HepG2 (cell line): ENCODE measurements around the gene MTOR. TPM values are rescaled to one million over a fixed set of nuclear protein-coding genes. Genes with fewer than 3 reads are reported as not detected.

Source experiments
- ATAC-seq: fragments of 200-7000 bp; cut with Tn5 transposase; 3 replicates; pipeline ENCODE4 v1.9.1; 2020; ENCODE audit warnings: mild to moderate bottlenecking, moderate library complexity
- BruUV-seq: library from RNA; stranded (reverse); fragments of 400-500 nt; replicated peaks from 2 replicates; lab custom pipeline; 2021; lab: Mats Ljungman, UMichigan
- CTCF ChIA-PET: fragments of 300-600 bp; formaldehyde crosslinking; extraction: SDS; loops from one replicate; lab custom pipeline; 2021; ENCODE audit warnings: low total read pairs, inconsistent platforms, low intra/inter-chr PET ratio; lab: Yijun Ruan, JAX
- POLR2A ChIA-PET: fragments of 350-600 bp; sonication (Branson Sonifier 250); formaldehyde crosslinking; loops from one replicate; lab custom pipeline; 2020; ENCODE audit warnings: antibody characterized with exemption, inconsistent platforms; lab: Yijun Ruan, JAX
- DNase-seq: peaks from one replicate; pipeline ENCODE4 v3.0.0-alpha.2; 2015; ENCODE audit warnings: low spot score
- FAIRE-seq: peaks from 3 replicates; lab custom pipeline; 2011; peaks lifted over from hg19 to GRCh38; lab: Jason Lieb, UNC
- H2AFZ ChIP-seq: one replicate; pipeline ENCODE4 v1.6.1; 2011; ENCODE audit warnings: low read length, inconsistent platforms
- H3K27ac ChIP-seq: fragments of 300-600 bp; 3 replicates; pipeline ENCODE4 v1.8.0; 2011; ENCODE audit warnings: mixed run types, mild to moderate bottlenecking, mixed read lengths, low read length, inconsistent platforms; ENCODE audit not compliant: insufficient read depth; ENCODE audit errors: extremely low read length
- H3K27me3 ChIP-seq, 2 experiments: fragments of 200-600 bp in 1 of 2; 2 replicates in 1 of 2; 3 replicates in 1 of 2; pipeline versions ENCODE4 v1.6.0 to v1.8.0; 2011; ENCODE audit warnings: low read length in 2 of 2, mild to moderate bottlenecking in 2 of 2, moderate library complexity in 2 of 2, inconsistent platforms in 1 of 2; ENCODE audit not compliant: insufficient read depth in 2 of 2, control insufficient read depth in 1 of 2
- H3K36me3 ChIP-seq, 2 experiments: fragments of 200-600 bp in 1 of 2; replicated peaks in 1 of 2; 2 replicates in 1 of 2; 3 replicates in 1 of 2; pipeline versions ENCODE4 v1.5.1 to v1.8.0; 2011; ENCODE audit warnings: low read length in 2 of 2, inconsistent platforms in 1 of 2; ENCODE audit not compliant: insufficient read depth in 2 of 2, control insufficient read depth in 1 of 2
- H3K4me1 ChIP-seq: 2 replicates; pipeline ENCODE4 v1.5.1; 2012; ENCODE audit warnings: low read length, inconsistent platforms; ENCODE audit not compliant: insufficient read depth
- H3K4me2 ChIP-seq: 2 replicates; pipeline ENCODE4 v1.6.0; 2011; ENCODE audit warnings: low read depth, low read length, inconsistent platforms
- H3K4me3 ChIP-seq, 3 experiments: fragments of 200-600 bp in 1 of 3; sonication (generic), shearing (Covaris generic) in 1 of 3; replicated peaks in 1 of 3; 2 replicates each; pipeline ENCODE4 v1.5.1; 2011 to 2016; ENCODE audit warnings: low read length in 3 of 3, inconsistent platforms in 2 of 3, low read depth in 2 of 3, mild to moderate bottlenecking in 2 of 3, control low read depth in 1 of 3, mixed read lengths in 1 of 3; ENCODE audit not compliant: insufficient read depth in 1 of 3
- H3K79me2 ChIP-seq: one replicate; pipeline ENCODE4 v1.6.1; 2011; ENCODE audit warnings: low read length, inconsistent platforms; ENCODE audit not compliant: insufficient read depth
- H3K9ac ChIP-seq: 2 replicates; pipeline ENCODE4 v1.6.0; 2011; ENCODE audit warnings: mild to moderate bottlenecking, low read depth, low read length, inconsistent platforms; ENCODE audit not compliant: insufficient read depth
- H3K9me3 ChIP-seq: 2 replicates; pipeline ENCODE4 v1.5.1; 2012; ENCODE audit warnings: mild to moderate bottlenecking, low read length
- H4K20me1 ChIP-seq: 2 replicates; pipeline ENCODE4 v1.6.0; 2011; ENCODE audit warnings: inconsistent platforms, mild to moderate bottlenecking, low read length, moderate library complexity; ENCODE audit not compliant: insufficient read depth
- ATF3 ChIP-seq: sonication (generic); formaldehyde crosslinking; IDR thresholded peaks from 2 replicates; pipeline ENCODE4 v1.4.0; 2020; ENCODE audit warnings: missing genetic modification reagents
- HHEX ChIP-seq: IDR thresholded peaks from 2 replicates; pipeline ENCODE4 v1.6.1; 2016; ENCODE audit warnings: control low read depth
- MTF2 ChIP-seq: sonication (generic); formaldehyde crosslinking; IDR thresholded peaks from 2 replicates; pipeline ENCODE4 v1.5.0; 2020; ENCODE audit warnings: missing genetic modification reagents, borderline replicate concordance
- SNAPC4 ChIP-seq: sonication (generic); formaldehyde crosslinking; IDR thresholded peaks from 2 replicates; pipeline ENCODE4 v1.4.0; 2020; ENCODE audit warnings: mild to moderate bottlenecking, missing genetic modification reagents
- TBX3 ChIP-seq: fragments of 450-650 bp; IDR thresholded peaks from 2 replicates; pipeline ENCODE4 v1.6.1; 2017; ENCODE audit warnings: antibody characterized with exemption, mild to moderate bottlenecking, inconsistent platforms, borderline replicate concordance
- UBTF ChIP-seq: sonication (generic); formaldehyde crosslinking; IDR thresholded peaks from 2 replicates; pipeline ENCODE4 v1.4.0; 2020; ENCODE audit warnings: mild to moderate bottlenecking, missing genetic modification reagents
- ZBTB33 ChIP-seq: sonication (generic); formaldehyde crosslinking; IDR thresholded peaks from 2 replicates; pipeline ENCODE4 v1.4.0; 2020; ENCODE audit warnings: missing genetic modification reagents
- ZFX ChIP-seq: sonication (generic); formaldehyde crosslinking; IDR thresholded peaks from 2 replicates; pipeline ENCODE4 v1.4.0; 2020; ENCODE audit warnings: mild to moderate bottlenecking, low read depth, missing genetic modification reagents, moderate library complexity
- WGBS: methylation state at CpG from one replicate; pipeline ENCODE4 v1.1.6; 2017; ENCODE audit warnings: low lambda C conversion rate; 5-methylcytosine and 5-hydroxymethylcytosine counted together
- in situ Hi-C: cut with HindIII; loops from 2 replicates; pipeline ENCODE4 v1.10.0; 2017; ENCODE audit warnings: low pct_unique_long_range_greater_than_20kb; ENCODE audit not compliant: extremely low pct_ligation_motif_present
- intact Hi-C: fragments of 100-400 bp; cut with micrococcal nuclease; formaldehyde crosslinking; loops from one replicate; pipeline ENCODE4 v1.10.0; 2022; ENCODE audit not compliant: unreplicated experiment
- polyA plus RNA-seq, 8 experiments: library from polyadenylated mRNA; depleted of rRNA in 3 of 8; stranded (reverse) in 7 of 8; unstranded in 1 of 8; fragments of >200 nt; fragmentation: Illumina TruSeq in 4 of 8; extraction: Trizol in 4 of 8; gene quantifications; 2 replicates each; pipeline versions ENCODE4 v1.2.1 to v1.2.3, GENCODE V29; 2011 to 2016; ENCODE audit warnings: low read depth in 4 of 8, missing spikeins in 1 of 8, mixed read lengths in 1 of 8; ENCODE audit not compliant: insufficient read depth in 1 of 8
- total RNA-seq, 5 experiments: library from RNA; depleted of rRNA; stranded (reverse); fragments of >200 nt; fragmentation: Illumina TruSeq; extraction: Trizol; gene quantifications; 2 replicates each; pipeline ENCODE4 v1.2.3, GENCODE V29; 2016; ENCODE audit warnings: low read depth in 1 of 5

Gene MTOR
- total and polyA plus RNA-seq, 2 of the 13 experiments (the other 11 are each of a cell fraction or from before 2014, with no cell fraction given): 24.6 to 34.6 TPM

- FAIRE-seq (no peak), ATAC-seq (no peak), DNase-seq (no peak)
- H3K4me1 ChIP-seq: peaks cover 12% of the 10 kb centered on the region; the same call in 1 of the 2 replicates
- no peaks in the 10 kb centered on the region for H3K79me2 ChIP-seq
- H3K36me3 ChIP-seq: peaks cover 7 to 20% of the 10 kb centered on the region in 2 experiments; a peak in 4 of 5 replicates
- CTCF ChIA-PET: interaction anchor here (1.1 kb wide), 1 partner anchor 54 kb away, joined by 4 read pairs; no protein-coding TSS in a partner anchor
- H3K9me3 ChIP-seq: no peaks in the 10 kb centered on the region
- 100% methylated on average over 2 of the region's 2 CpGs for WGBS
- intact Hi-C loops: no loop called here
- H3K27me3 ChIP-seq: no peaks in the 10 kb centered on the region
- no peak overlapping the region for H3K4me3 ChIP-seq
- H2AFZ ChIP-seq: no peak overlapping the region
- H3K4me2 ChIP-seq: no peak overlapping the region
- no peak overlapping the region for H3K27ac ChIP-seq
- in situ Hi-C loops: no loop called here
- BruUV-seq: no TSS peak
- no peak overlapping the region for H3K9ac ChIP-seq
- no peaks in the 10 kb centered on the region for H4K20me1 ChIP-seq
- POLR2A ChIA-PET: no interaction called here
- TF ChIP-seq ATF3: no peak
- no peak for TF ChIP-seq ZFX (CRISPR knock-in tag)
These were observed 33.6 kb upstream of the MTOR start for GRCh38 chr1:11295905-11296304.

- H3K27ac ChIP-seq: no peak overlapping the region
- H3K9me3 ChIP-seq: no peaks in the 10 kb centered on the region
- ChIA-PET POLR2A (no interaction called here), CTCF (no interaction called here)
- 86% methylated on average over 8 of the region's 8 CpGs for WGBS
- FAIRE-seq (no peak), ATAC-seq (no peak), DNase-seq (no peak)
- peaks cover 11 to 27% of the 10 kb centered on the region in 2 experiments; a peak in 4 of 5 replicates for H3K36me3 ChIP-seq
- in situ Hi-C loops: no loop called here
- BruUV-seq: no TSS peak
- no peaks in the 10 kb centered on the region for H3K27me3 ChIP-seq
- intact Hi-C loops: no loop called here
- no peak overlapping the region for H3K4me2 ChIP-seq
- no peaks in the 10 kb centered on the region for H4K20me1 ChIP-seq
- H3K4me3 ChIP-seq: no peak overlapping the region
- H2AFZ ChIP-seq: no peak overlapping the region
- peaks cover 12% of the 10 kb centered on the region; the same call in 1 of the 2 replicates for H3K4me1 ChIP-seq
- H3K79me2 ChIP-seq: no peaks in the 10 kb centered on the region
- no peak overlapping the region for H3K9ac ChIP-seq
- TF ChIP-seq MTF2 (CRISPR knock-in tag) (no peak), UBTF (CRISPR knock-in tag) (no peak), TBX3 (no peak), SNAPC4 (CRISPR knock-in tag) (no peak), HHEX (no peak), ZBTB33 (CRISPR knock-in tag) (no peak)
These were observed 32.6 kb upstream of the MTOR start for GRCh38 chr1:11294951-11295350.
